IPS DF 4.7 (cell line): Measurements from ENCODE around the gene C19orf81.

Experiments used
- DNase-seq: peaks from one replicate; pipeline ENCODE4 v3.0.0-alpha.2; 2013; ENCODE audit warnings: low spot score; ENCODE audit errors: extremely low read depth

The C19orf81 gene

DNA sequence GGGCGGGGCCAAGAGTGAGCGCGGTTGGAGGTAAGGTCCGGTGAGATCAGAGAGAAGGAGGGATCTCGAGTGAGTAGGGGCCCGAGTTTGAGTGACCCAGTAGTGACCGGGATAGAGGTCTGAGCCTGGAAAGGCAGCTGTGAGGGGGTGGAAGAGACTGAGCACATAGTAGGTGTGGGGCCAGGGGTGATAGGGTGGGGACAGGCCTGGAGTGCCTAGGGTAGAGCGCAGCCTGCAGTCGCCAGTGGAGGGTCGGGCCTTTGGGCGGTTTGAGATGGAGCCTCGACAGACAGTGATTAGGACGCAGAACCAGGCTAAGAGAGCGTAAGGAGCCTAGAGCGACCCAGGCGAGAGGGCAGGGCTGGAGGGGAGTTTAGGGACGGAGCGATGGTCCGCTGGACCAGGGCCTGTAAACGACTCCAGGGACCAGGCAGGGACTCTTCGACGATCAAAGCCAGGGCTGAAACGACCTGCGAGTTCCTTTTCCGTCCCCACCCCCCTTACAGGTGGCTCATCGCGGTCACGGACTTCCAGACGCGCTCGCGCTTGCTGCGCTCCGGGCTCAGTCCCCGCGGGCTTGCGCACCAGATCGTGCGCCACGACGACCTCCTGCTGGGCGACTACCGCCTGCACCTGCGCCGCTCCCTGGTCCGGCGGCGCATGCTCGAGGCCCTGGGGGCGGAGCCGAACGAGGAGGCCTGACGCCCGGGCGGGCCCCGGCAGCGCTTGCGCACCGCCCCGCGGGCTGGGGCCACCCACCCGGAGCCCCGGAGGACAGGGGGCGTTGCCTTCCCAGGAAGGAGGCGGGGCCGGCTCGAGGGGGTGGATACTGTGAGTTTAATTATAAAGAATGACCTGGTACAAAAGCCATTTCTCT lies 9.4 kb downstream of the C19orf81 start:
- DNase-seq, result no peak

DNA sequence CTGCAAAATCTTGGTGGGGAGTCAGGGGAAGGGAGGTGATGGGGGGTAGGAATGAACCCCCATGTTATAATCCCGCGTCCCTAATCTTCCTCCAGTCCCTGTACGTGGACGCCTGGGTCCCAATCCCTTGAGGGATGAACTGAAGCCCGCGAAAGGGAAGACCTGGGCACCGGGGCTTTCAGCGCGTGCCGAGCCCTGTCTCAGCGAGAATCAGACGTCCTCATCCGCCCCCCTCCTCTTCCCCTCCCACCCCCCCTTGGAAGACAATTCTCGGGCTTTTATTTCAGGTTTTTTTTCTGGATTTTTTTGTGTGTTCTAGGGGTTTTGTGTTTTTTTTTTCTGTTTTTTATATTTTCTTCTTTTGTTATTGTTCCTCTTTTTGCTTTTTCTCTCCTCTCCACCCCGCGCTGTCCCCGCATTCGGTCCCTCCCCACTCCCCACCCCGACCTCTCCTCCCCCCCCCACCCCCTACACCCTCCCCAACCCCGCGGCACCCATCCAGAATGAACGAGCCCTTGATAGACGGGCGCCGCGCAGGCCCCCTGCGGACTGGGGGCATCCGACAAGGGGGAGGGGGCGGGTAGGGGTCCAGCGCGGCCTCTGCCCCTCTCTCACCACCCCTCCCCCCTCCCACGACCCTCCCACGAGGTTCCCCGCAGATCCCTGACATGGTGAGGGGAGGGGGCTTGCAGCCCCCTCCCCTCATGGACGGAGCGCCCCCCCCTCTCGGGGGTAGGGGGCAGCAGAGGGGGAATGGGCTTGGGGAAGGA lies 10.3 kb downstream of the C19orf81 start:
- no peak for DNase-seq

DNA sequence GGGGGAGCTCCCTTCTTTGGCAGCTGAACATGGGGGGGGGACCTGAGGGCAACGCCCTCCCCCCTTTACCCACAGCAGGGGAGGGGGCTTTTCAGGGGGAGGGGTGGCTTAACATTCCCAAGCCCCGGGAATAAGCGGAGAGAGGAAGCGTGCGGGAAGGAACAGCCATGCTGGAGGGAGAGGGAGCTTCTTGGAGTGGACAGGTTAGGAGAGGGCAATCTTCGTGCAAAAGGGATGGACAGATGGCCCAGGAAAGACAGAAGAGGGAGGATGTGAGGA lies 10.8 kb downstream of the C19orf81 start:
- no peak for DNase-seq

DNA sequence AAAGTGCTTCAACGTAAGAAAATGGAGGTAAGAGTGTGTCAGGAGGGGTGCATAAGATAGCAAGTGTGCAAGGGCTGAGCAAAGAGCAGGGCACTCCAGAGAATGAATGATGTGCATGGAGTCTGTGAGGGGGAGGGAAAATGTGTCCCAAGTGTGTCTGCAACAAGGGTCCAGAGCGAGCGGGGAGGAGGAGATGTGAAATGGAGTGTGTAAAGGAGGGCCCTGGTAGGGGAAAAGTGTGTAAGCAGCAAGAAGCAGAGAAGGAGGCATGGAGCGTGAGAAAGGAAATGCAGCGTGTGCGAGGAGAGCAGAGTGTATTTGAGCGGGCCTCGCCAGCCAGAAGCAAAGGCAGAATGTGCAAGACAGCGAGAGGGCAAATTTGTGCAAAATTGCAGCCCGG lies 11.8 kb downstream of the C19orf81 start:
- DNase-seq, result no peak

DNA sequence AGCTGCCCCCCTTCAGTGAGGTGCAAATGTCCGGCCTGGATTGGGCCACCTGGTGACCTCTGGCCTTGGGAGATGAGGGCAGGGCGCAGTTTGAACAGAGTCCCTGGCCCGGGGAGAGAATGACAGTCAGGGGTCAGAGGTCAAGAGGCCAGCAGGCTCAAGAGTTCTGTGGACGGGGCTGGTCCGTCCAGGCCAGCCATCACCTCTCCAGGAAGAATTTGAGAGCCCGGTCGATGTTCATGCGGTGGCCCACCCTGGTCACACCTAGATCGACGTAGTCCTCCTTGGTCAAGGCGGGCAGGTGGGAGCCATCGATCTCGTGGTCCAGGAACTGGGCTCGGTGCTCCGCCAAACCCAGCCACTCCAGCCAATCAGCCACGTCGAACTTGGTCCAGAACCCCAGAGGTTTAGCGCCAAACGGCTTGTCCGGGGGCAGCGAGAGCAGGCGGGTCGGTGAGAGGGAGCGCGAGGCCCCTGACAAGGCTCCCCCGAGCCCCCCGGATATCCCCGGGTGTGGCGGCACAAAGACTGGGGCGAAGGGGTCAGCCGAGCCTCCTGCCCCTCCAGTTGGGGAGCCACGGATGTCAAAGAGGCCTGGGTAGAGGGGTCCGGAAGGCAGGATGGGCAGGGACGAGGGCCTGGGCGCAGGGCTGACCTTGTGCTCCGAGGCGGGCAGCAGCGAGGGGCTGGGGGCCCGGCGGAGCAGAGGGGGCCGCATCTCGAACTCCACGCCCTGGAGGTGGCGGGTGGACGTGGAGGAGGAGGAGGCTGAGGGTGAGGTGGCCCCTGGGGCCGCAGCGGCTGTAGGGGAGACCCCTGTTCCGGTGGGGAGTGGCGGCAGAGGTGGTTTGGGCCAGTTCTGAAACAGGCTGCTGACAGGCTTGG lies 12.8 kb downstream of the C19orf81 start:
- DNase-seq, result no peak

DNA sequence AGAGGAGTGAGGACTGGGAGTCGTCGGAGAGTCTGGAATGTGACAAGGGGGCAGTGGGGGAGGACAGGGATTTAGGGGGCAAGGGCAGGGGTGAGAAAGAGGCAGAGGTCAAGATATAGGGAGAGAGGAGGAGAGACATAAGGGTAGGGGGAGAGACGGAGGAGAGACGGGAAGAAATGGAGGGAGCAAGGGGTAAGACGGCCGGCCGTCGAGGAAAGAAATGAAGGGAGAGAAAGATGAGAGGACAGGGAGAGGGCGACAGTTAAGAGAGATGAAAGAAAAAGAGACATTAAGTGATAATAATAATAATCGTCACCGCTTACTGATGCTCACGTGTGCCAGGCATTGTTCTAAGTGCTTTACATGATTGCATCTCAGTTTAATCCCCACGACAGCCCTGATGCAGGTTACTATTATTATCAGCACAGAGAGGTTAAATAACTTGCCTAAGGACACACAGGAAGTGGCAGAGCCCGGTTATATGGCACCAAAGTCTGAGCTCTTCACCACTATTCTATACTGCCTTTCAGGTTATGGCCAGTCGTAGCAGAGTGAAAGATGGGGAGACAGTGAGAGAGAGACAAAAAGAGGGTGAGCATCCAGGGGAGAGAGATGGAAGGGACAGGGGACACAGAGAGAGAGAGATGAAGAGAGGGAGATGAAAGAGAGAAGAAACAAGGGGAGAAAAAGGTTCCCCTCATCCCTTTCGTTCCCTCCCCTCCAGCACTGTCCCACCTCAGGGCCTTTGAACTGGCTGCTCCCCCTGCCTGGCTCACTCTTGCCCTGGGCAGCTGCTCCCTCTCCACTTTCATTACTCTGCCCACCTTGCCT lies 13.6 kb downstream of the C19orf81 start:
- DNase-seq, result no peak

DNA sequence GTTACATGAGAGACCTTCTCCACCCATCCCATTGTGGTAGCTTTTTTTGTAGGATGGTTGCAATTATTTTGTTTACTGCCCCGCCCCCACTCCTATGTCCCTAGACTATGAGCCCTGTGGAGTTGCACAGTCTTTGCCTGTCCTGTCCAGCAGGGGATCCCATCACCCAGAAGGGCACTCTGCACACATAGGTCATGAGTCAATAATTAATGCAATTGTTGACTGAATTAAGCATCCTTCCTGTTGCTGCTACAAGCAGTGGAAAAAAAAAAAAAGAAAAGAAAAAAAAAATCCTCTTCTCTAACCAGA lies 14.2 kb downstream of the C19orf81 start:
- no peak for DNase-seq

DNA sequence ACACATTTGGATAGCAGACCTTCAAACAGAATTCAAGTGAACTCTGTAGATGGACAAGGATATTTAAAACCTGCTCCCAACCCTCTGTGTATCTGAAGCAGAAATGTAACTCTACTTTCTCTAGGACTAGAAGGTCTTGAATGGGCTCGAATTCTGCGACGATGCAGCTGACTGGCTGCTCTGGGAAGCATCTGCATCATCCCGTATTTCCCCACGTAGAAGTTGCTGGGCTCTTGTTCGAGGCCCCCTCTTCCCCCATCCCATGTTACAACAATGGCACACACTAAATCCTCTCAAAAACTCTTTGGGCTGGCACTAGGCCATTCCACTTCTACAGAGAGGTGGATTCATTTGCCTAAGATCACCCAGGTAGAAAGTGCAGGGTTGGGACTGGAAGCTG lies 15.0 kb downstream of the C19orf81 start:
- no peak for DNase-seq

DNA sequence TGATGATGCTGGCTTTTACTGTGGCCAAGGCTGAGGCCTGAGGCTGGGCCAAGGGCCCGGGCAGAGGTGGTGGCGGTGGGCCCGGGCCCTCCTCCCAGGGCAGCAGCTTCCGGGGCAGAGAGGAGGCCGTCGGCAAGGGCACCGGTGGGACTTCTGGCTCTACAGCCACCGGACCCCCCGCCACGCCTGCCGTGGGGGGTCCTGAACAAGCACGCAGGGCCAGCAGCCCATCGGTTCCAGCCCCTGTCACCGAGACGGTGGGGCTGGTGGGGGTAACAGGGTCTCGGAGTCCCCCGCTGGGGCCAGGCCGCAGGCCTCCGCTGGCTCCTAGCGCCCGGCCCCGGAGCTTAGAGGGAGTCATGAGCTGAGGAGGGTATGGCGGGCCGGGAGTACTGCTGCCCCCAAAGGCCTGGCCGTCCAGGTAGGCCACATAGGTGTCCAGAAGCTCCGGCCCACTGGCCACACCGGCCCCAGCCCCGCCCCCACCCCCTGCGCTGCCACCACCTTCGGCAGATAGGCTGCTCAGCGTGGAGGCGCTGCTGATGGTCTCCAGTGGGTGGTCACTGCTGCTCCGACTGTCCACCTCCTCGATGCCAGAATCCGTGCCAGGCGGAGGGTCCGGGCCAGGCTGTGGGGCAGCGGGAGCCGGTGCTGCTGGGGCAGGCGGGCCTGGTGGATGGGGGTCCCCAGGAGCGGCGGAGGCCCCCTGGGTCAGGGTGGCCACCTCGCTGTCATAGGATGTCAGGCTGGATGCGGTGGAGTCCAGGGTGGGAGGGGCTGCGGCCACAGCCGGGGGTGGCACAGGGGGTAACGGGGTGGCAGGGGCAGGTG lies 17.3 kb downstream of the C19orf81 start:
- no peak for DNase-seq

DNA sequence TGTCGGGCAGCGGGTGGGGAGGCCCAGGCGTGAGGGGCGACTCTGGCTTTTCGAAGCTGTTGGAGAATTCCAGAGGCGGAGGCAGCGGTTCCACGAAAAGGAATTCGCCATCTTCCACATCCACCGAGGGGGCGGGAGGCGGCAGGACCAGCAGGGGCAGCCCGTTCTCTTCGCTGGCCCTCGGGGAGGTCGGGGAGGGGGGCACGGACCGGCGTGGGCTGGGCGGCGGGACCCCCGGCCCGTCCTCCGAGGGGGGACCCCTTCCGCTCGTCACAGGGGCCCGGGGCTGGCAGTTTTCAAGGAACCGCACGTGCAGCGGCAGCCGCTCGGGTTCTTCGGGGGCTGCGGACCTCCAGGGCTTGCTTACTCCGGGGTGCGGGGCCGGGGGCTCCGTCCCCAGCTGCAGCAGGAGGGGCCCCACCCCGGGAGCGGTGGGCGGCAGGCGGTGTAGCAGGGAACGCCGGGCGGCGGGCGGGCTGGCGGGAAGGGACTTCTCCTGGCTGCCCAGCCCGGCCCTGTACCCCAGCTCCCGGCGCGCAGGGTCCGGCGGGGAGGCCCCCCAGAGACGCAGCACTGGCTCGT lies 18.0 kb downstream of the C19orf81 start:
- DNase-seq, result no peak

DNA sequence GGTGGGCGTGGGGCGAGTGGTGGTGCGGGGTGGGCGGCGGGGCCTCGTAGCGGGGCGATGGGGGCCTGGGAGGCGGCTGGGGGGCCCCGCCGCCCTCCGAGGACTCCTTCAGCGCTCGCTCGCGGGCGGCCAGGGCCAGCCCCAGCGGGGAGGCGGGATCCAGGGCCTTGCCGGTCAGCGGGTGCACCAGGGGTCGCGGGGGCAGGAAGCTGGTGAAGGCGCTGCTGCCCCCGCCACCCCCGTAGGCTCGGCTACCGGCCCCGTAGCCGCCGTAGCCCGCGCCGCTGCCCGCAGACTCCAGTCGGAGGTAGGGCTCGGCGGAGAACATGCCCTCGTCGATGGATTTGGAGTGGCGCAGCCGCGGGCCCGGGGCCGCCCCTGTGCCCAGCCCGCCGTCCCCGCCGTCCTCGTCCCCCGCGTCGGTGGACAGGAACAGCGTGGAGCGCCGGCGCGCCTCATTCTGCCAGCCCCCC lies 18.6 kb downstream of the C19orf81 start:
- DNase-seq, result no peak

DNA sequence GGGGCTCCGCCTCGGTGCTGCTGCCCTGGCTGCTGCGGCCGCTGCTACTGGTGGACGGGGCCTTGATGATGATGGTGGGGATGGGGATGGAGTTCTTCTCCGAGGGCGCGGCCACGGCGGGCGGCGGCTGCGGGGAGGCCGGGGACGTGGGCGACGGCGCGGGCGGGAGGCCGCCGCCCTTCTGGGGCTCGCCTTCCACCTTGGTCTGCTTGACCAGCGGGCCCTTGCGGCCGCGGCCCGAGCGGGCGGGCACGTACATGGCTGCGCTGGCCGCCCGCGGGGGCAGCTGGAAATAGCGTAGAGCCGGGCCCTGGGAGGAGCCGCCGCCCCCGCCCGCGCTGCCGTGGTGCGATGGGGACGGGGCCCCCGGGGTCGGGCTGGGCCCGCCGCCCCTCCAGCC lies 19.2 kb downstream of the C19orf81 start:
- no peak for DNase-seq

DNA sequence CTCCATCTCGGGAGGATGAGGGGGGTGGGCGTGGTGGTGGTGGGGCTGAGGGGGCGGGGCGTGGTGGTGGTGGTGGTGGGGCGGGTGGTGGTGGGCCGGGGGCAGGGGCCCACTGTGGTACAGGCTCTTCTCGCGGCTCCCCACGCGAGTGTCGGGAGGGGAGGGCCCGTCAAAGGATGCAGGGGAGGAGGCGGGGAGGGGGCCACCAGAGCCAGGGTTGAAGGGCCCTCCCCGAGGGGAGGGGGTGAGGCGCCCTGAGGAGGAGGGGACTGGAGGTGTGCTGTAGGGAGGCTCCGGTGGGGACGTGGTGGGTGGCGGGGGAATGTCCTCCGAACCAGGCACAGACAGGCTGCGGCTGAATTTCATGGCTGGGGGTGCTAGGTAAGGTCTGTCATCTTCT lies 19.6 kb downstream of the C19orf81 start:
- no peak for DNase-seq

DNA sequence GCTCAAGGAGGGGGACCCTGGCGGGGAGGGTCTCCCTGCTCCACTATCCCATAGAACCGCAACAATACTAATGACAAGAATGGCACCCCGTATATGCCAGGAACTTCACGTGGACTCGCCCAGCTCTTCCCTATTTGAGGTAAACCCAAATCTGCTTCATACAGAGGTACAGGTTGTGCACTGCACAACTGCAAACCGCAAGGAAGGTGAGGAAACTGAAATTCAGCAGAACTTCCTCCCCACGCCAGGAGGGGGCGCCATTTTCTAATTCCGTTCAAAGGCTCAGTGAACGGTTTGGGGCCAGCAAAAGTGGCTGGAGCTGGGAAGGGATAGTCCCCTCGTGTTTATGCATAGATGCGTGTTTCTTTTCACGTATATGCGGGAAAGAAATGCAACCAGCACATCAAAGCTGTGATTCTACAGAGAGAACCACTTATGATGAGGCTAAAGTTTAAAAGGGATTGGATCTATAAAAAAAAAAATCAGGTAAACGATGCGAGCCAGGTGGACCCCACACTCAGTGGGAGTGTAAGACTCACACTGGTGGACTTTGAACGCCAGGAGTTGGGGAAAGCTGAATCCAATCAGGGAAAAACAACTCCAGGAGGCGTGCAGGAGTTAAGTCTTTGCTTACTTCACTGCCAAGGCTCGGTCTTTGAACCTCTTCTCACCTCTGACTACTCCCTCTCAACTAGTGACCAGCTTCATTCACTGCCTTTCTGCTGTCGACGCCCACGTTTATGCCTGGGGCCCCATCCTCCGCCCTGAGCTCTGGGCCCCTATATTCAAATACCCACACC lies 20.3 kb downstream of the C19orf81 start:
- no peak for DNase-seq

DNA sequence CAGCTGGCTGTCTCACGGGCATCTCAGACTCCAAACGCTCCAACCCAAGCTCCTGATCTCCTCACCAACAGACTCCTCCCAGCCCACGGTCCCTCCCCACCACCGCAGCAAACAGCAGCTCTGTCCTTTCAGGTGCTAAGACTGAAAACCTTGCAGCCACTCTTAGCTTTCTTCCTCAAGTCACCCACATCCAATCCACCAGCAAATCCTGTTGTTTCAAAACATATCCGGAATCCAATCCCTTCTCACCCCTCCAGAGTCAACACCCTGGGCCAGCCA lies 20.8 kb downstream of the C19orf81 start:
- DNase-seq, result no peak

DNA sequence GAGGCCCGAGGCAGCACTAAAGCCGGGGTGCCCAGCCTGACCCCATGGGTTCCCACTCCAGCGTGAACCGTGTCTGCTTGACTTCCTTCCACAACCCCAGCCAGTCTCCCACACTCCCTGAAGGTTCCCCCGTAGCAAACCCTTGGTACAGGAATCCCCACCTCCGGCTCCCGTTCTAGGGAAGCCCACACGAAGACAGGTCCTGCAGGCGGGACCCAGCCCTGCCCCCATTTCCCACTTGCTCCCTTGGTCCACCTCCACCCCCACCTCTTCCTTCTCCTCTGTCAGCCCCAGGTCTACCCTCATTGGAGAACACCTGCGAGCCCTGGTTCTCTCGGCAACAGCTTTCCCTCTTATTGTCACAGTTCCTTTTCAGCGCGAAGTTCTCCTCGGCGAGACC lies 23.9 kb downstream of the C19orf81 start:
- no peak for DNase-seq

DNA sequence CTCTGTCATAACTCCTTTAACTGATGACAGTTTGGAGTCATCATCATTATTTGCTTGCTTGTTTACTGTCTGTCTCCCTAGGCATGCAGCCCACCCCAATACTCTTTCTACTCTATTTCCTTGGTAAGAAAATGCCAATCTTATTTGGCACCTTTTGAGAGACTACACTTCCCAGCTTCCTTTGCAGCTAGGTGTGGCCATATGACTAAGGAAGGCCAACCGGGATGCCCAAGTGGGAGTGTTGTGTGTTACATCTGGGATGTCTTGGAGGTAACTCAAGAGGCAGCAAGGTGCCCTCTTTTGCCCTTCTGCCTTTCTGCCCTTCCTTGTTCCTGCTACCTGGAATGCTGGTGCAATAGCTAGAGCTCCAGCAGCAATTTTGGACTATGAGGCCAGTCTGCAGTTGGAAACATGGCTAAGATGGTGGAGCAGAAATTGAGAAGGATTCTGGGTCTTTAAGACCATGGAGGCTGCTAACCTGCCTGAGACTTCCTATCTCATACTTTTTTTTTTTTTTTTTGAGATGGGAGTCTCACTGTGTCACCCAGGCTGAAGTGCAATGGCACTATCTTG lies 27.5 kb downstream of the C19orf81 start:
- DNase-seq, result no peak

DNA sequence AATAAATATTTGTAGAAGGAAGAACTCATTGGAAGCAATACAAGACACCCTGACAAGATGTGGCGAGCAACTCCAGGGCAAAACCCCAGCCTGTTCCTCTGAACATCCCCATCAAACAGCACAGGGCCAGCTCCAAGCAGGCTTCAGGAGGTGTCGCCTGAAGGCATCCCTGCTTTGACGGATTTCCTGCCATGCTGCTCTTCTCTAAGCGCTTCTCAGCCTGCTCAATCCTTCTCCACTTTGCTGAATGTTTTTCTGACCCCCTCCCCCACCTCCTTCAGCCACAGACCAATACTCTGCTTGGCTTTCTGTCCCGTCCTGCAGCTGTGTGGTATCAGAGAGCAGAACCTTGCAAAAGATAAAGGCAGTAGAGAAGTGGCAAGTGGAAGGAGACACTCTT lies 28.4 kb downstream of the C19orf81 start:
- no peak for DNase-seq

DNA sequence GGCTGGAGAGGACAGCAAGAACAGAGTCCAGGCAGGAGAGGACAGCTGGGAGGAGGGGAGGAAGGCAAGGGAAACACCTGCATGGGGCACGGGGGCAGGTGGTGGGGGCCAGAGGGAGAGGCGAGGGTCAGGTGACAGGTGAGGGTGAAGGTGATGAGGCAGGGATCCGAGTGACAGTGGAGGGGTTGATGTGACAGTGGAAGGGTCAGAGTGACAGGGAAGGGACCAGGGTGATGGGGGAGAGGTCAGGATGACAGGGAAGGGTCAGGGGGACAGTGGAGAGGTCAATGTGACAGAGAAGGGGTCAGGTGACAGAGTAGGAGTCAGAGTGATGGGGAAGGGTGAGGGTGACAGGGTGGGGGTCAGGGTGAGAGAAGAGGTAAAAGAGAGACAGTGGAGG lies 29.1 kb downstream of the C19orf81 start:
- DNase-seq, result no peak
